ENCODE data around the gene TNXB.

TNXB gene

DNA sequence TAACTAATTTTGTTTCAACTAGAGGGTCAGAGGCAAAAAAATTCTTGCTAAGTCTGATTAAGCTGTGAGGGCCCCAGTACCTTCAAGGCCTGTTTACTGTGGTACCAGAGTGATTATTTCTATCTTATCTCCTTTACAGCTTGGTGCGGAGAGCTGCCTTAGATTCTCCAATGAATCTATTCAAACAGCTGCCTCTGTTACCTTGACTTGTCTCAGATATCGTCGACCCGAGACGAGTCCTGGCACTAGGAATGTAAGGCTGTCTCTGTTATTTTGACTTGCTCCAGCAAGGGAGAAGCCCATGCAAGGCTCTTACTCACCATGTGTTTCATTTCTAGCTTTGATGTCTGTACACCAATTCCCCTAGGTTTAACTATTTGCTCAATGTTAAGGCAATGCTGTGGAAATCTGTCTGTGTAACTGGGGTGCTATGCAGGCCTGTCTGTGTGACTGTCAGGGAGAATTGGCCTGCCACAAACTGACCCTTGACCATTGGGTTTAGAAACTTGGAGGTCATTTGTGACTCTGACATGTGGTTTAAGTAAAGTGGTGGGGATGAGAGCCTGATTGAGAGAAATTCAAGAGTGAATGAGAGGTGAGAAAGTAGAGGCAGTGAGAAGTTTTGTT is 31.4 kb upstream of the TNXB start:
- no peak for DNase-seq

DNA sequence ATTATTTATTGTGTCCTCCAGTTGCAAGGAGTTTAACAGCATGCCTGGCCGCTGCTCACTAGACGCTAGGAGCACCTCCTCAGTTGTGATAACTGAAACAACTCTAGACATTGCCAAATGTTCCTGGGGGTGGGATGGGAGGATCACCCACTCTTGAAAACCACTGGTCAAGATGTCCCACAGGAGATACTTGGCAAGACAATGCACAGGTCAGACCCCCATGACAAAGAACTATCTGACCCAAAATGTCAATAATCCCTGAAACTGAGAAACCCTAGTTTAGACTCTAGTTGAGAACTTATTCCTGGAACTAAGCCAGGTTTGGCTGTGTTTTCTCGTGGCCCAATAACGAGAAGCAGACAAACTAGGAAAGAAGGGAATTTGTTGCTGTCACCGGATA is 30.5 kb upstream of the TNXB start:
- DNase-seq: no peak

DNA sequence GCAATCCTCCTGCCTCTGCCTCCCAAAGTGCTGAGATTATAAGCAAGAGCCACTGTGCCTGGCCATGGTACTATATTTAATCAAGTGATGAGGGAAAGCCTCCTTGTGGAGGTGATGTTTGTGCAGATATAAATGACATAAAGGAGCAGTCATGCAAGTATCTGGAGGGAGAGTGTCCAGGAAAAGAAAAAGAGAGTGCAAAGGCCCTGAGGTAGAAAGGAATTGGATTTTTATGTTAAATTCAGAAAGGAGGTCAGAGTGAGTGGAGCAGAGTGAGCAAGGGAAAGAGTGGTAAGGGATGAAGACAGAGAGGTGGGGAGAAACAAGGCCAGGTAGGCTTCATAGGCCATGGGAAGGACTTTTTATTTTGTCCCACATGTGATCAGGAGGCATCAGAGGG is 28.3 kb upstream of the TNXB start:
- DNase-seq: no peak

DNA sequence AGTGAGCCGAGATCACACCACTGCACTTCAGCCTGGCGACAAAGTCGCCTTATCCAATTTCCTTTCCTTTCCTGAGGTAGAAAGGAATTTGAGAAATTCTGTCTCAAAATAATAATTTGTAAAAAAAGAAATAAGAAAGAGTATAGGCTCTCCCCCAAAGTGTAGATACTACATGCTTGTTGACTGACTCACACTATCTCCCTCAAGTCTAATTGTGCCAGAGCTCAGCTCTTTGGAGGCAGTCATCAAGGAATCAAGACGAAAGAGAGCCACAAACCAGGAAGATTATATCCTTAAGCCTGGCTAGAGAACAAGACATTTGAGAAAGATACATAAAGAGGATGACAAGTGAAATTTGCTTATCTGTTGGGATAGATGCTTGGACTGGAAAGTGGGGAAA is 24.6 kb upstream of the TNXB start:
- no peak for DNase-seq

DNA sequence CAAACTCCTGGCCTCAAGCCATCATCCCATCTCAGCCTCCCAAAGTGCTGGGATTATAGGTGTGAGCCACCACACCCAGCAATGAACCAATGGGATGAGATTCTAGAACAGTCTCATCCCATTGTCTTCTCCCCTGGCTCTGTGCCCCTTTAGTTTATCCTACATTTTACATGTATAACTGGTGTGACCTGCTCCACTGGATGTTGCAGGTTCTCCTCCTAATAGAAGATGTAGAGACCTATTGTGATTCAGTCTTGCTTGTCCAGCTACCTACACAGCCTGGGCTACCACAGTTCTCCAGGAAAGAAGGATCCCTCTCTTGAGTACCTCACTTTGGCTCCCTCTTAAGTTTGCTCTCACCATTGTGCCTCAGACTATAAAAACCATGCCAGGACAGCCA is 23.0 kb upstream of the TNXB start:
- no peak for DNase-seq

DNA sequence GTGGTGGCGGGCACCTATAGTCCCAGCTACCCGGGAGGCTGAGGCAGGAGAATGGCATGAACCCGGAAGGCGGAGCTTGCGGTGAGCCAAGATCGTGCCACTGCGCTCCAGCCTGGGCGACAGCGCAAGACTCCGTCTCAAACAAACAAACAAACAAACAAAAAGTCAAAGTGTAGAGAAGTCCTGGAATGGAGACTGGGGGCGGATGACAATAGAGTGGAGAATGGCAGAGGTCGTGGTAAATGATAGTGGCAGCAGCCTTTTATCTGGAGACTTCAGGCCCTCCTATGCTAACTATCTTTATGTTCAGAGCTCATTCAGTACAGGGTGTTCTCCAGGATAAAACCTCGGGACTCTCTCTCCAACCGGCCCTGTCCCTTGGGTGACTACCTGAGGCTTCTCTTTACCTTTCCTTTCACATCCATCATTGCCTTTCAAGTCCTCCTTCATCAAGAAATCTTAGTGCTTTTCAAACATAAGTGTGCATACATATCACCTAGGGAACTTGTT is 22.4 kb upstream of the TNXB start:
- no peak for DNase-seq

DNA sequence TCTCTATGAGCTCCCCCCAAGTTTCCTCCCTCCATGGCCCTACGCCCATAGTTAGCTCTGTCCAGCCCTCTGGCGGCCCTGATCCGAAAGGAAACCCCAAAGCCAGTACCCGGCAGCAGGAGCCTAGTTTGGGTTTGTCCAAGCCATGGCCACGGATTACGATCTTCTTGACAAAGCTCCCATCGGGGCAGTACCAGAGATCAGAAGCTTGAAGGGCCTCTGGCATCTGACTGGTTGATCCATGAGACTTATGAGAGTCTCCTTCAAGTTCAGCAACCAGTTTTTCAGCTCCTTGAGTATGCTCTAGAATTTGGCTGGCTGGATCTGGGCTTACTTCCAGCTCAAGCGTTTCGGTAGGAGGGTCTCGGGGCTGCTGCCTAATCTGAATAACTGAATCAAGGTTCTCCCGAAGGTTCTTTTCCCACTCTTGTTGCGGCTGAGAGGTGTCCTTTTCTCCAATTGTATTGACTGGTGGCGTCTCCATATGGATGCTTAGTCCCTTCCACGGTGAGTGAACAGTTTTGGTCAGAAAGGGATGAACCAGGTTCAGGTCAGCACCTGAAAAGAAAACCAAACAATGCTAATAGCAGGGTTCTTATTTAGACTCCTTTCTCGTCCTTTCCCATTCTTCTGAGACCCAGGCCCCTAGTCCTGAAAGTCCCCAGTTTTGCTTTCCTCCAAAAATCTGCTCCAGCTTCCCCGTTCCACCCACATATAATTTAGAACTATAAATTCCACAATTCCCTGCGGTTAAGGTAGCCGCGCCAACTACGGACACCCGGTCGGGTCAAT is 20.4 kb upstream of the TNXB start:
- DNase-seq: no peak

DNA sequence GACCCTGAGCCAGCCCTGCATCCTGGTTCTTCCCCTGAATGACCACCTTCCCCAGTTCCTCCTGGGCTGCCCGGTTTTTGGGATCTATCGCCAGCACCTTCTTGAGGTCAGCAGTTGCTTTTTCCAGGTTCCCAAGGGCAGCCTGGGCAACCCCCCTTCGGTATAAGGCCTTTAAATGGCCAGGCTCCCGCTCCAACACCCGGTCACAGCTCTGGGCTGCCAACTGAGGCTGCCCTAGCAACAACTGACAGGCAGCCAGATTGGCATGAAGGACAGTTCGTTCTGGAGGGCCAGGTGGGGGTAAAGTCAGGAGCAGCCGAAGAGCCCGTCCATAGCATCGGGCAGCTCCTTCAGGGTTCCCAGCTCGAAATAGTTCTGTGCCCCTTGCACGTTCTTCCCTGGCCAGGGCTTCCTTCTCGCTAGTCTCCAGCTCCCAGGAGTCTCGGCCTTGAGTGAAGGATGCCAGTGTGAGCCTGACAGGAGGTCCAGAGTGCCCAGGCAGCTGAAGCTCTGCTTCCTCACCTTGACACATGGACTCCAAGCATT is 19.7 kb upstream of the TNXB start:
- DNase-seq: no peak

DNA sequence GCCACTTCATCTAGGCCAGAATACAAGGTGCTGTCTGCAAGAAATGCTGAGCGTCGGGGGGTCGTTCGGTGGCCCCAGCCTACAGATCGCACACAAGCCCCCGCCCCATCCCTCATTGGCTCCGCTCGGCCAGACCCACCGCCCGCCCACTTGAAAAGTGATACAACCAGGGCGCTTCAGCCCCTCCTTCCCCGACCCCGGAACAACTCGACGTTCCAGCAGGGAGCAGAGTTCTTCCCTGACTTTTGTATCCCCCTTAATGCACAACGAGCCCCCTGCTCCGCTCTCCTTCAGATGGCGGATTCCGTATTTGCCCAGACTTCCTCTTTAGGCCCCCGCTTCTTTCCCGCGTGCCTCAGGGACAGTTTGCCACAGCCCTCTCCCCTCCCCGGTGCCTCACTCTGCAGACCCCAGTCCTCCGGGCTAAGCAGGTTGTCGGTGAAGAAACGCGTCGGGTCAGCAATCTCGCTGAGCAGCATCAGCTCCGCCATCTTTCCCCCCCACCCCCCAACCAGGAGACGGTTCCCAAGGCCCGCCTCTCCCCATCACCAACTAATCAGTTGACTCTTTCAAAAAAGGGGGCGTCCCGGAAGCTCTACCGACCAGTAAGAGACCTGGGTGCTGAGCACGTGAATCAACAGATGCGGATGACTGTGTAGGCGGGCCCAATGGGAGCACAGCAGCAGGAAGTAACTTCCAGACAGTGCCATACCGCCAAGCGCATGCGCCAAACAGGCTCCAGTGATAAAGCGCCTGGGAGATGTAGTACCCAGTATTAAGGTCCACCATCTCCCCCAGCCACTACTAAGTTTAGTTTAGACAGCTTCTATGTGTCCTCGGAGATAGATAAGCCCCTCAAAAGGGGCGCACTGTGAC is 18.8 kb upstream of the TNXB start, which contains the start of gene ATF6B:
TSS of gene ATF6B (minus strand) at position 530 of the 876 bp plus-strand sequence. CDS start at position 491, 39 bp downstream.
- peak; percentile 99 for DNase-seq

DNA sequence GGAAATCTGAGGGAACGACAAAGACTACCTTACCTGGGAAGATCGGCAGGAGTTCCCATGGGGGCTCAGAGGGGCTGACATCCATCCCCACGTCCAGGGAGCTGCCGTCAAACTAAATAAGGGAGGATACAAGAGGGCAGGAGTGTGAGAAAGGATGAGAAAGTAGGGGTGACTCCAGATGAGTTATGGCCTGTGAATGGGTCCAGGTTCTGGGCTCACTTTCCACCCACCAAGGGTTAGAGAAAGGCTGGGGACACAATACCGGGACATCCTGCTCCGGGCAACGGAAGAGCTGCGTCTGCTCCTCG is 18.2 kb upstream of the TNXB start:
- DNase-seq: no peak

DNA sequence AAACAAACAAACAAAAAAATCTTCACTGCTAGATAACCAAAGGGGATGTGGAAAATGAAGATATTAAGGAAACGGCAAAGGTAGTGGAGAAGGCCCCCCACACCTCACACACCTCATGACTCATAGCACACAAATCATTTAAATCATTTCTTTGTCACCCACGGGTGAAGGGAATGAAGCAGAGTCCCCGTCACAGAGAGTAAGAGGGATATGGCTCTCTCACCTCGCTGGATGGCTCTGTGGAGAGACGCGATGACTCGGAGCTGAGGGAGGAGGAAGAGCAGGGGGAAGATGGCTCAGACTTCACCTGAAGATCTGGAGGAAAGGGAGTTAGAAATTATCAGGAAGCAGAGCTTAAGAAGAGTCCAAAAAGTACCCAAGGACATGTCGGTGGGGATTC is 17.7 kb upstream of the TNXB start:
- no peak for DNase-seq

DNA sequence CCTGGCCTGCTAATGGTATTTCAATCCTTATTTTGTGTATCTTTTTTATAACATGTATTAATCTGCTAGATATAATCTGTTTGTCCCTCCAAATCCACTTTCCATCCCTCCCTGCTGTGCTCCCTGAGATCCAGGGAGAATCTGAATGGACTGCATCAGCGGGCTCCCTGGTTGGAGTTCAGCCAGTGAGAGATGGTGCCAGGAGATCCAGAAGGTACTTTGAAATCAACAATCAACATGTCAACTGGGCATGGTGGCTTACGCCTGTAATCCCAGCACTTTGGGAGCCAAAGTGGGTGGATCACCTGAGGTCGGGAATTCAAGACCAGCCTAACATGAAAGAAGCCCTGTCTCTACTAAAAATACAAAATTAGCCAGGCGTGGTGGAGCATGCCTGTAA is 14.5 kb upstream of the TNXB start:
- no peak for DNase-seq

DNA sequence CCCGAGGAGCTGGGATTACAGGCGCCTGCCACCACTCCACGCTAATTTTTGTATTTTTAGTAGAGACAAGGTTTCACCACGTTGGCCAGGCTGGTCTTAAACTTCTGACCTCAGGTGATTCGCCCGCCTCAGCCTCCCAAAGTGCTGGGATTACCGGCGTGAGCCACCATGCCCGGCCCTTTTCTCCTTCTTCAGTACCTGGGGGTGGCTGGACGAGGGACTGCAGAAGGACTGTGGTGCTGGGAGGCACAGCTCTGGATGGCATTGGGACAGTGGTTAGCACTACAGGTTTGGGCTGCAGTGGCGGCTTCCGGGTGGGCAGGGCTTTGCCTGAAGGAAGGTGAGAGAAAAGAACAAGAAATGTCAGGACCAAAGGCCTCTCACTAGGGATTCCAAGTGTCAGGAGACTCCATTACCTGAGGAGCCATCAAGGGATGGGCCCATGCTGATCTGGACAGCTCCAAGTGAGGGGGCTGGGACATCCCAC is 11.5 kb upstream of the TNXB start:
- DNase-seq: no peak

DNA sequence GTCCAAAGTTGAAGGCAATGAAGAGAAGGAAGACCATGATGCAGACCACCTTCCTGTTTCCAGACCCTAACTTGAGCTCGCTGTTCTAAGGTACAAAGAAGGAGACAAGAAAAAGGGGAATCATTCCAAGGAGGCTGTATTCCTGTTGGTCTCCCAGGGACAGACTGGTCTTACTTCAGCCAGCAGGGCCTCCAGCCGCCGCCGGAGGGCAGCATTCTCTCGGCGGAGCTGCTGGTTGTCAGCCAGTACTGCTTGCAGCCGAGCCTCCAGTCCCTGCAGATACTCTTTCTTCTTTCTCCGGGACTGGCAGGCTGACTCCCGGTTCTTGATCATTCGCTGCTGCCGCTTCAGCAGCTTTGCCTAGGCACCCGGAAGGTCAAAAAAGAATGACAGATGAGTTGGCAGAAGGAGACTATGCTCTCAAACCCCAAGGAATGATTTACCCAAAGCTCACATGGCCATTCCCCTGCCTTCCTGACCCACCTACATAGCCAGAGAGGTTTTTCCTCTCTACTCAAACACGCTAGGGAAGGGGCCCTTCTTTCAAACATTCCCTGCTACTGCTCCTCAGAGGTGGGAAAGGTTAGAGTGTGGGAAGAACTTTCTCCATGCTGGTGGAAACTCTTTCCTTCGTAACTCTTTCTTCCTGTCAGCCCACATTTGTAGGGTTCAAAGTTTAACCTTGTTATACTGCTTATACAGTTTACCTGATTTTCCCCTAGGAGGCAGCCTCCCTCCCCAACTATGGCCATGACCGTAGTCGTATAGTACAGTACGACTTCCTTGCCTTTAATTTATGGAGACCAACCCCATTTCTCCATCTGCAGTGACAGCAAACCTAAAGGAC is 9.9 kb upstream of the TNXB start:
- peak; percentile 71 for DNase-seq

DNA sequence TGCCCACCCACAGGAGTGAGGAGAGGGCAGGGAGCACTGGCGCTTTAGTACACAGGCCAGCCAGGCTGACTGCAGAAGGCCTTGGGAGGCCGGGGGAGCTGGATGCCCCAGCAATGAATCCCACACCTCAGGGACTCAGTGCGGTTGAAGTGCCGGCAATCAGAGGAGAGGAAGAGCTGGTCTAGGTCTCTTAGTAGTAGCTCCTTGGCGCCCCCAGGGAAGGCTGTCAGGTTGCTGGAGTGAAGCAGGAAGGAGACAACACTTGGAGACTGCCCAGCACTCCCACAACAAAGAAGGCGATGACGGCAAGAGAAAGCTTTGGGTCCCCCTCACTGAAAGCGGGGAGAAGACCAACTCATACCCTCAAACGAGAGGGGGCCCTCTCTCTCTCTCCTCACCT is 8.3 kb upstream of the TNXB start:
- no peak for DNase-seq

DNA sequence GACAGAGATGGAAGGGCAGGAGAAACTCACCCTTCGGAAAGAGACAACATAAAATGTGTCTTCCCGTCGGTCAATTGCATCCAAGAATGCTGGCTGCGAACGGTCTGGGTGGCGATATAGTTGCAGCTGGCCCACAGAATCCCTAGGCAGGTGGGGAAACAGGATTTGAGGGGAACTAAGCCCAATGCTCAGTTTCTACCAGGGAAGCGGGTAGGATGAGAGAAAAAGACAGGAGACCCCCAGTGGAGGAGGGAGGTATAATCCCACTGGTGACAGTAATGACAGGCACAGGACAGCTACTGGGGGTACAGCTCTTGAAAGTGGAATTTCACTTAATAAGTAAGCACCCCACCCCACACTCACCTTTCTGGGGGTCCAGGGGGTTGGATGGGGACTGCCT is 7.5 kb upstream of the TNXB start:
- no peak for DNase-seq

DNA sequence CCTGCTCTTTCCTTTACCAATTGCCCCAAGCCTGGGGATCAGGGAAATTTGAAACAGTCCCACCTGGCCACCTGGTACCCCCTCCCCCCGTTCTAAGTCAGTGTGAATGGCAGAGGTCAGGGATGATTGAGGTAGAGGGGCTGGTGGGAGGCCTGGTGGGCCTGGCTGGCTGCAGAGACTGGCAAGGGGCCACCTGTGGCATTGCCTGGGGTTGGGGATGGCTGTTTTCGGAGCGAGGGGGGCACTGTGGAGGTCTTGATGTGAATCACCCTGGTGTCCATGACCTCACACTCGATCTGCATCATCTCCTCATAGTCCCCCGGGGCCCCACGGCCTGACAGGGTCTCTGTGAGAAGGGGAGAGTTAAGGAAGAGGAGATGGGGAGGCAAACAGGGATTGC is 6.5 kb upstream of the TNXB start:
- DNase-seq: no peak

DNA sequence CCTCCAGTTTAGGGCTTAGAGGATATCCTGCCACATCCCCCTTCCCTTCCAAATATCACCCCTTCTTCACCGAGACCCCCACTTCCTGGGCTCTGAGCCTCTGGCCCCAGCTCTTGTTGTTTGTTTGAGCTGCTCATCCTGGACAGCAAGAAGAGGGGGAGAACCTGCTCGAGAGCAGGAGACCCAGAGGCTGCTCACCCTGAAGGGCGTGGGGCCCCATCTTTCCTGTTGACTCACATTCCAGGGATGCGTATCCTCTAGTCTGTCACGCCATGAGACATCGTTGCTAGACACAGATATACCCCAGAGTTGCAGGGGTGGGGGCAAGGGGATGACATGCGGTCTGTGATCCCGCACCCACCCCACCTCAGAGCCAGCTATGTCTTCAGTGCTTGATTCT is 5.7 kb upstream of the TNXB start:
- no peak for DNase-seq

DNA sequence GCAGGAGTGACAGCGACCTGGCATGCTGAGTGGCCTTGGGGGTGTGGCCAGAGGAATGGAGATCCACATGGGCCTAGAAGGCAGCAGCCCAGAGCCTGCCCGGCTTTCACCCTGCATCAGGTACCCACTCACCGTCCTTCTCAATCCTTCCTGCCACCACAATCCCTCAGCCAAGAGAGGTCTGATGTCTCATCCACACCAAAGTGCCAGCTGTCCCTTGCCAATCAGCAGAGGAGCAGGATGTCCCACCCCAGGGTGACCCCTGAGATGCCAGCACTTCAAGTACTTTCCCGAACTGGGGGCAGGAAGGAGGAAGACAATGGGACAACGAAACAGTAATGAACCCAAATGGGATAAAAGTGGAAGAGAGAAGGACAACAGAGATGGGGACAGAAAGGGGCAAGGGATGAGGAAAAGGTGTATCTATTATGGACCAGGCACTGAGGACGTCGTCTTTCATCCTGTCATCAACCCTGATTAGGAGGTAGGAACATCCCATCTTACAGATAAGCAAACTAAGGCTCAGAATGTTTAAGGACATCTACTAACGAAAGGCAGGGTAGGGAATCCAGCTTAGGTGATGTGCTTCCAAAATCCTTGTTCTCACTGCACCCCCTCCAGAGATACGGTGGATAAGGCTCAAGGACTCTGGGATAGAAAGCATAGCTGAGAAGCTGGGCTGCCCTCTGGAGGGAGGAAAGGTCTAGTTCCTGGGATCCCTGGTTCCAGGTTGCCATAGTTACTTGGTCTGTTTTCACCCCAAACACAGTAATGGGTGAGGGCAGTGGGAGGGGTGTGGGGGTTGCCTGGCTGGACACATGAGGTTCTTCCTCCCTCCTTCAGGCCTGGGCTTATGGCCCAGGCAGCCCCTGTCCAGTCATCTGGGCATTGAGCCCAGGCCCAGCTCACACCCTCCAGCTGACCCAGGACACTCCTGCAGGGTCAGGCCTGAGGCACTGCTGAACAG is 4.5 kb upstream of the TNXB start:
- DNase-seq: no peak

DNA sequence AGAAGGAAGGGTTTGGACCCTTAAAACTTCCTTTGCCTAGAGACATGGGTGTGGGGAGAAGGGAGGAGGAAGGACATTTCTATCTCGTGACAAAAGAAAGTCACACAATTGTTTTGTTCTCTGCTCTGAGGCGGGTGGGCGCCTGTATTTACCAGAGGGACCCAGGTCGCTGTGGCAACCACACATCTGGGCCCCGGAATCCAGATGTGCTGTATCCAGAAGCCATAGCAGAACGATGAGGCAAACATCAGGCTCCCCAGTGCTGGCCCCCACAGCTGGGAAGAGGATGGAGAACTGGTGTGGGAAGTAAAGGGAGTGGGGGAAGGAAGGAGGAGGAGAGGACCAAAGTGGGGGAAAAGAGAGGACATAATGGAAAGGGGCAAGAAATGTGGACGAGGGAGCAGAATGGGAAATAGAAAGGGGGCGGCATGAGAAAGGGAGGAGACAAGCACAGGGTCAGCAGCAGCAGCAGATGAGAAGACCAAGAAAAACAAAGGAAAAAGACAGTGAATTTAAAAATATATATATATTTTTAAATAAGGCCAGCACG is 3.4 kb upstream of the TNXB start:
- no peak for DNase-seq

Measured in CD4-positive, alpha-beta T cell treated with Interleukin-10 for 1 hour (primary cell).